Uterine smooth muscle cell (primary cell): ENCODE results near the gene NUDT19. TPM values are rescaled to one million over a fixed set of nuclear protein-coding genes. Genes with fewer than 3 reads are reported as not detected.

Experiments used
- total RNA-seq: library from RNA; depleted of rRNA; stranded (reverse); fragments of >200 nt; gene quantifications from 2 replicates; pipeline ENCODE4 v1.2.3, GENCODE V29; 2014

The NUDT19 gene
- 4.9 and 5.1 TPM in 2 replicates for total RNA-seq

GRCh38 chr19:32691291-32691951, at the start of gene NUDT19:
Gene NUDT19 (plus strand): TSS chr19:32691821. CDS start chr19:32691961, 140 bp downstream.

GRCh38 chr19:32674931-32675719, 16.5 kb upstream of the NUDT19 start, which contains the start of gene ANKRD27:
Gene ANKRD27 (minus strand): TSS chr19:32675180. CDS start chr19:32659015, 16,165 bp downstream.

GRCh38 chr19:32675720-32676185, 15.9 kb upstream of the NUDT19 start, which contains the start of gene RGS9BP:
Gene RGS9BP (plus strand): TSS chr19:32675848. CDS start chr19:32676264, 416 bp downstream.

GRCh38 chr19:32719611-32720059, 28.0 kb downstream of the NUDT19 start, which contains the start of gene TDRD12:
Gene TDRD12 (plus strand): TSS chr19:32719767. CDS start chr19:32720073, 306 bp downstream.

Other genes with a start within 250 kb of the NUDT19 start
- 83.9 and 175 TPM in 2 replicates for gene PDCD5, start 110.6 kb upstream of the NUDT19 start, total RNA-seq
- gene ANKRD27, start 16.6 kb upstream of the NUDT19 start, total RNA-seq: 44.9 and 52.6 TPM in 2 replicates
- gene RGS9BP, start 16.0 kb upstream of the NUDT19 start, total RNA-seq: 0.22 and 0.50 TPM in 2 replicates
- 0.11 and 0.37 TPM in 2 replicates for gene TDRD12, start 27.9 kb downstream of the NUDT19 start, total RNA-seq
- 0.25 TPM in 1 of 2 replicates, not detected in the other for gene SLC7A9, start 177.9 kb downstream of the NUDT19 start, total RNA-seq